ENCODE data around the gene RAD23A.
"Not testable (repeated sequence)": the region's sequence is repeated elsewhere in the genome, so short reads cannot be mapped to it uniquely, and the experiment has no call there.

The RAD23A gene

GRCh38 chr19:12945479-12946091 is at the start of gene RAD23A:
Gene RAD23A, plus strand, starts transcription at chr19:12945862. Its CDS starts 87 bp downstream, at chr19:12945949.
- DNase-seq (ENCODE audit: low read depth in 1 of 2, low spot score in 1 of 2), result peak; percentile 94 to 98

GRCh38 chr19:12896460-12896859 is 49.2 kb upstream of the RAD23A start:
- DNase-seq (ENCODE audit: low read depth in 1 of 2, low spot score in 1 of 2), result no peak

GRCh38 chr19:12899891-12900518 is 45.7 kb upstream of the RAD23A start:
- DNase-seq (ENCODE audit: low read depth in 1 of 2, low spot score in 1 of 2), result no peak

- no peak for DNase-seq (ENCODE audit: low read depth in 1 of 2, low spot score in 1 of 2)
These were observed 38.5 kb upstream of the RAD23A start for GRCh38 chr19:12907166-12907565.

- DNase-seq (ENCODE audit: low read depth in 1 of 2, low spot score in 1 of 2), result no peak
These were observed 33.1 kb upstream of the RAD23A start for GRCh38 chr19:12912571-12912970.

GRCh38 chr19:12913011-12913561 is 32.6 kb upstream of the RAD23A start:
- no peak for DNase-seq (ENCODE audit: low read depth in 1 of 2, low spot score in 1 of 2)

GRCh38 chr19:12913851-12914690 is 31.6 kb upstream of the RAD23A start:
- DNase-seq (ENCODE audit: low read depth in 1 of 2, low spot score in 1 of 2), result peak in 1 of 2 donors; percentile 29

- not testable (repeated sequence) for DNase-seq (ENCODE audit: low read depth in 1 of 2, low spot score in 1 of 2)
These were observed 29.8 kb upstream of the RAD23A start for GRCh38 chr19:12915860-12916259.

GRCh38 chr19:12918253-12918652 is 27.4 kb upstream of the RAD23A start:
- no peak for DNase-seq (ENCODE audit: low read depth in 1 of 2, low spot score in 1 of 2)

- no peak for DNase-seq (ENCODE audit: low read depth in 1 of 2, low spot score in 1 of 2)
These were observed 24.6 kb upstream of the RAD23A start for GRCh38 chr19:12921047-12921446.

GRCh38 chr19:12922959-12923358 is 22.7 kb upstream of the RAD23A start:
- no peak for DNase-seq (ENCODE audit: low read depth in 1 of 2, low spot score in 1 of 2)

GRCh38 chr19:12924621-12925310 is 20.9 kb upstream of the RAD23A start:
- no peak for DNase-seq (ENCODE audit: low read depth in 1 of 2, low spot score in 1 of 2)

GRCh38 chr19:12930002-12930645 is 15.5 kb upstream of the RAD23A start:
- DNase-seq (ENCODE audit: low read depth in 1 of 2, low spot score in 1 of 2), result no peak

GRCh38 chr19:12932392-12933286 is 13.0 kb upstream of the RAD23A start:
- DNase-seq (ENCODE audit: low read depth in 1 of 2, low spot score in 1 of 2), result no peak

GRCh38 chr19:12933287-12934072 is 12.2 kb upstream of the RAD23A start, which contains the start of gene FARSA:
Gene FARSA, minus strand, starts transcription at chr19:12933711. Its CDS starts 15 bp downstream, at chr19:12933696.
- DNase-seq (ENCODE audit: low read depth in 1 of 2, low spot score in 1 of 2), result peak; percentile 74 to 83

GRCh38 chr19:12935071-12935470 is 10.6 kb upstream of the RAD23A start:
- no peak for DNase-seq (ENCODE audit: low read depth in 1 of 2, low spot score in 1 of 2)

- DNase-seq (ENCODE audit: low read depth in 1 of 2, low spot score in 1 of 2), result no peak
These were observed 9.1 kb upstream of the RAD23A start for GRCh38 chr19:12936582-12936981.

- no peak for DNase-seq (ENCODE audit: low read depth in 1 of 2, low spot score in 1 of 2)
These were observed 8.4 kb upstream of the RAD23A start for GRCh38 chr19:12937093-12937926.

Data from activated T-helper 1 cell treated with anti-CD3 and anti-CD28 coated beads, Interleukin-2, amount 50 U/mL, for 16 hours (primary cell).